Activated T-cell treated with anti-CD3 and anti-CD28 coated beads for 24 hours (primary cell): Measurements from ENCODE around the gene EP400.

Experiments used
- DNase-seq: peaks from one replicate; pipeline ENCODE4 v3.0.0-alpha.2; 2020; ENCODE audit warnings: low read depth

Gene EP400

GRCh38 chr12:131986910-131987309, 37.2 kb downstream of the EP400 start:
- DNase-seq = no peak

- no peak for DNase-seq
Measured at GRCh38 chr12:131987552-131987951, 37.8 kb downstream of the EP400 start.

GRCh38 chr12:131988054-131988796, 38.5 kb downstream of the EP400 start:
- no peak for DNase-seq

GRCh38 chr12:131989021-131989420, 39.3 kb downstream of the EP400 start:
- DNase-seq = no peak

- no peak for DNase-seq
Measured at GRCh38 chr12:131990066-131990979, 40.6 kb downstream of the EP400 start.

GRCh38 chr12:131990980-131991305, 41.2 kb downstream of the EP400 start:
- DNase-seq = no peak

GRCh38 chr12:131991816-131992430, 42.2 kb downstream of the EP400 start:
- no peak for DNase-seq

- DNase-seq = no peak
Measured at GRCh38 chr12:131994589-131994988, 44.8 kb downstream of the EP400 start.

GRCh38 chr12:132000286-132000872, 50.6 kb downstream of the EP400 start:
- DNase-seq = no peak

GRCh38 chr12:132003846-132004245, 54.1 kb downstream of the EP400 start:
- no peak for DNase-seq

- no peak for DNase-seq
Measured at GRCh38 chr12:132004946-132005345, 55.2 kb downstream of the EP400 start.

GRCh38 chr12:132006056-132006680, 56.4 kb downstream of the EP400 start:
- DNase-seq = no peak

- no peak for DNase-seq
Measured at GRCh38 chr12:132007041-132007440, 57.3 kb downstream of the EP400 start.

- DNase-seq = no peak
Measured at GRCh38 chr12:132009336-132009859, 59.7 kb downstream of the EP400 start.

GRCh38 chr12:132012919-132013568, 63.3 kb downstream of the EP400 start:
- no peak for DNase-seq

GRCh38 chr12:132014092-132014914, 64.6 kb downstream of the EP400 start:
- DNase-seq = no peak

GRCh38 chr12:132014915-132015280, 65.2 kb downstream of the EP400 start:
- DNase-seq = no peak

- DNase-seq = no peak
Measured at GRCh38 chr12:132015686-132016430, 66.1 kb downstream of the EP400 start.

GRCh38 chr12:132018193-132018916, 68.6 kb downstream of the EP400 start:
- DNase-seq = no peak
